GM19238 (cell line): ENCODE data around the gene SYNPR.

Experiments
- DNase-seq: peaks from one replicate; pipeline ENCODE4 v3.0.0; 2011; ENCODE audit warnings: low spot score; ENCODE audit not compliant: insufficient read length

SYNPR gene

GRCh38 chr3:63538919-63539318 is 260.8 kb downstream of the SYNPR start:
- DNase-seq, result no peak

GRCh38 chr3:63555767-63556166 is 277.7 kb downstream of the SYNPR start:
- no peak for DNase-seq

- no peak for DNase-seq
Observed at GRCh38 chr3:63556401-63556800, 278.3 kb downstream of the SYNPR start.

GRCh38 chr3:63557912-63558311 is 279.8 kb downstream of the SYNPR start:
- DNase-seq, result no peak

- DNase-seq, result no peak
Observed at GRCh38 chr3:63559884-63560283, 281.8 kb downstream of the SYNPR start.

GRCh38 chr3:63561879-63562278 is 283.8 kb downstream of the SYNPR start:
- no peak for DNase-seq

GRCh38 chr3:63562323-63562722 is 284.2 kb downstream of the SYNPR start:
- DNase-seq, result no peak

- DNase-seq, result no peak
Observed at GRCh38 chr3:63563572-63563971, 285.5 kb downstream of the SYNPR start.

GRCh38 chr3:63565220-63565619 is 287.1 kb downstream of the SYNPR start:
- DNase-seq, result no peak

- no peak for DNase-seq
Observed at GRCh38 chr3:63571682-63572081, 293.6 kb downstream of the SYNPR start.

- no peak for DNase-seq
Observed at GRCh38 chr3:63576846-63577245, 298.7 kb downstream of the SYNPR start.

- no peak for DNase-seq
Observed at GRCh38 chr3:63578858-63579257, 300.8 kb downstream of the SYNPR start.

- no peak for DNase-seq
Observed at GRCh38 chr3:63580151-63580550, 302.0 kb downstream of the SYNPR start.

GRCh38 chr3:63582943-63583500 is 304.9 kb downstream of the SYNPR start:
- no peak for DNase-seq

GRCh38 chr3:63584681-63585080 is 306.6 kb downstream of the SYNPR start:
- no peak for DNase-seq

GRCh38 chr3:63585927-63586326 is 307.8 kb downstream of the SYNPR start:
- no peak for DNase-seq

- DNase-seq, result no peak
Observed at GRCh38 chr3:63588895-63589294, 310.8 kb downstream of the SYNPR start.

GRCh38 chr3:63593779-63594178 is 315.7 kb downstream of the SYNPR start:
- no peak for DNase-seq

- no peak for DNase-seq
Observed at GRCh38 chr3:63595221-63595620, 317.1 kb downstream of the SYNPR start.

- DNase-seq, result no peak
Observed at GRCh38 chr3:63597019-63597418, 318.9 kb downstream of the SYNPR start.

GRCh38 chr3:63607716-63608115 is 329.6 kb downstream of the SYNPR start:
- no peak for DNase-seq

- DNase-seq, result no peak
Observed at GRCh38 chr3:63609408-63609807, 331.3 kb downstream of the SYNPR start.

GRCh38 chr3:63609834-63610233 is 331.7 kb downstream of the SYNPR start:
- DNase-seq, result no peak

- DNase-seq, result no peak
Observed at GRCh38 chr3:63611382-63611781, 333.3 kb downstream of the SYNPR start.
